H1 (cell line): ENCODE results near the gene SLMAP. TPM values are rescaled to one million over a fixed set of nuclear protein-coding genes. Genes with fewer than 3 reads are reported as not detected.

Source experiments
- CTCF ChIA-PET: fragments of 300-600 bp; sonication (Branson Sonifier 250); formaldehyde crosslinking; loops from one replicate; lab custom pipeline; 2021; ENCODE audit not compliant: partially characterized antibody; lab: Charles Lee
- POLR2A ChIA-PET: fragments of 300-600 bp; sonication (Branson Sonifier 250); formaldehyde crosslinking; loops from one replicate; lab custom pipeline; 2021; ENCODE audit warnings: inconsistent platforms; ENCODE audit not compliant: partially characterized antibody; lab: Charles Lee
- DNase-seq, 2 experiments: peaks; one replicate each; pipeline versions ENCODE4 v3.0.0 to v3.0.0-alpha.2; 2010 to 2022; ENCODE audit warnings: low spot score in 2 of 2, low read depth in 1 of 2, mixed read lengths in 1 of 2
- FAIRE-seq: peaks from 2 replicates; lab custom pipeline; 2011; peaks lifted over from hg19 to GRCh38; lab: Jason Lieb, UNC
- H2AFZ ChIP-seq: 2 replicates; pipeline ENCODE4 v1.8.1; 2012; ENCODE audit warnings: low read length, inconsistent platforms
- H2AK5ac ChIP-seq: 2 replicates; pipeline ENCODE4 v1.6.1; 2013; ENCODE audit warnings: low read depth, low read length
- H2BK120ac ChIP-seq: replicated peaks from 2 replicates; pipeline ENCODE3; 2013; ENCODE audit warnings: low read depth, low read length, inconsistent platforms
- H2BK12ac ChIP-seq: 2 replicates; pipeline ENCODE4 v1.6.1; 2013; ENCODE audit warnings: low read depth, low read length
- H2BK15ac ChIP-seq: 2 replicates; pipeline ENCODE4 v1.6.1; 2013; ENCODE audit warnings: low read length
- H2BK20ac ChIP-seq: 2 replicates; pipeline ENCODE4 v1.6.1; 2013; ENCODE audit warnings: low read length
- H2BK5ac ChIP-seq: 2 replicates; pipeline ENCODE4 v1.6.1; 2013; ENCODE audit warnings: low read depth, low read length
- H3K14ac ChIP-seq: 2 replicates; pipeline ENCODE4 v1.6.1; 2013; ENCODE audit warnings: inconsistent platforms; ENCODE audit not compliant: insufficient read length
- H3K18ac ChIP-seq: 2 replicates; pipeline ENCODE4 v1.6.1; 2013; ENCODE audit warnings: low read length; ENCODE audit errors: extremely low read depth
- H3K23ac ChIP-seq: 2 replicates; pipeline ENCODE4 v1.6.1; 2013; ENCODE audit warnings: inconsistent platforms; ENCODE audit not compliant: insufficient read length
- H3K23me2 ChIP-seq: 2 replicates; pipeline ENCODE4 v1.6.1; 2013; ENCODE audit warnings: low read depth, low read length
- H3K27ac ChIP-seq: 2 replicates; pipeline ENCODE4 v1.6.1; 2011; ENCODE audit warnings: low read depth, low read length, inconsistent platforms
- H3K27me3 ChIP-seq, 4 experiments: replicated peaks in 1 of 4; 1 replicate in 1 of 4; 2 replicates in 3 of 4; pipeline versions ENCODE4 v1.6.1 to v1.8.1; 2011 to 2013; ENCODE audit warnings: low read length in 3 of 4, mild to moderate bottlenecking in 3 of 4, inconsistent platforms in 2 of 4, mixed read lengths in 2 of 4, moderate library complexity in 1 of 4; ENCODE audit not compliant: control insufficient read depth in 3 of 4, insufficient read depth in 3 of 4; ENCODE audit errors: extremely low read depth in 1 of 4
- H3K36me3 ChIP-seq, 4 experiments: 2 replicates each; pipeline versions ENCODE4 v1.6.1 to v1.8.1; 2011 to 2013; ENCODE audit warnings: mild to moderate bottlenecking in 4 of 4, low read length in 3 of 4, moderate library complexity in 2 of 4, control low read depth in 1 of 4, inconsistent platforms in 1 of 4; ENCODE audit not compliant: insufficient read depth in 4 of 4, control insufficient read depth in 2 of 4
- H3K4ac ChIP-seq: replicated peaks from 2 replicates; pipeline ENCODE3; 2013; ENCODE audit warnings: low read length, low read depth, mixed read lengths, inconsistent platforms; ENCODE audit not compliant: insufficient read length
- H3K4me1 ChIP-seq, 4 experiments: replicated peaks in 1 of 4; 1 replicate in 1 of 4; 2 replicates in 3 of 4; pipeline versions ENCODE4 v1.6.1 to v1.8.1; 2011 to 2013; ENCODE audit warnings: low read length in 3 of 4, inconsistent platforms in 2 of 4, mixed read lengths in 1 of 4; ENCODE audit not compliant: insufficient read depth in 4 of 4, control insufficient read depth in 3 of 4
- H3K4me2 ChIP-seq, 2 experiments: 2 replicates each; pipeline versions ENCODE4 v1.6.1 to v1.8.1; 2011 to 2013; ENCODE audit warnings: low read depth in 2 of 2, low read length in 2 of 2, control low read depth in 1 of 2, inconsistent platforms in 1 of 2, mild to moderate bottlenecking in 1 of 2; ENCODE audit not compliant: insufficient read depth in 1 of 2
- H3K4me3 ChIP-seq, 4 experiments: fragments of 200-600, 300-600 bp in 1 of 4; sonication (generic), shearing (Covaris generic), sonication (Bioruptor Twin) in 1 of 4; 2 replicates each; pipeline versions ENCODE4 v1.5.1 to v1.8.1; 2011 to 2016; ENCODE audit warnings: low read length in 4 of 4, low read depth in 3 of 4, control low read depth in 2 of 4, inconsistent platforms in 2 of 4, mild to moderate bottlenecking in 2 of 4, mixed read lengths in 1 of 4, moderate library complexity in 1 of 4; ENCODE audit not compliant: insufficient read depth in 2 of 4; ENCODE audit errors: extremely low read depth in 1 of 4
- H3K56ac ChIP-seq: replicated peaks from 2 replicates; pipeline ENCODE3; 2013; ENCODE audit warnings: low read depth, mild to moderate bottlenecking, mixed read lengths, low read length, inconsistent platforms; ENCODE audit not compliant: insufficient read length
- H3K79me1 ChIP-seq: 2 replicates; pipeline ENCODE4 v1.6.1; 2013; ENCODE audit warnings: low read depth, low read length, control low read depth
- H3K79me2 ChIP-seq, 2 experiments: 2 replicates each; pipeline versions ENCODE4 v1.6.1 to v1.8.1; 2012 to 2013; ENCODE audit warnings: low read length in 2 of 2, mild to moderate bottlenecking in 2 of 2, inconsistent platforms in 1 of 2; ENCODE audit not compliant: insufficient read depth in 2 of 2, control insufficient read depth in 1 of 2
- H3K9ac ChIP-seq, 4 experiments: replicated peaks in 1 of 4; 1 replicate in 1 of 4; 2 replicates in 3 of 4; pipeline versions ENCODE4 v1.6.1 to v1.8.1; 2011 to 2013; ENCODE audit warnings: low read depth in 3 of 4, low read length in 3 of 4, control low read depth in 2 of 4, mild to moderate bottlenecking in 2 of 4, moderate library complexity in 2 of 4, inconsistent platforms in 1 of 4; ENCODE audit errors: extremely low read depth in 1 of 4
- H3K9me3 ChIP-seq, 2 experiments: 2 replicates each; pipeline versions ENCODE4 v1.6.1 to v1.8.1; 2012 to 2013; ENCODE audit warnings: mild to moderate bottlenecking in 2 of 2, moderate library complexity in 2 of 2, control low read depth in 1 of 2, inconsistent platforms in 1 of 2, low read depth in 1 of 2, low read length in 1 of 2, mixed read lengths in 1 of 2; ENCODE audit not compliant: insufficient read depth in 2 of 2
- H4K20me1 ChIP-seq, 2 experiments: replicated peaks in 1 of 2; 2 replicates each; pipeline versions ENCODE3 to v1.8.1; 2011 to 2013; ENCODE audit warnings: inconsistent platforms in 2 of 2, low read length in 2 of 2, mild to moderate bottlenecking in 1 of 2; ENCODE audit not compliant: insufficient read depth in 2 of 2, control insufficient read depth in 1 of 2
- H4K5ac ChIP-seq: 2 replicates; pipeline ENCODE4 v1.6.1; 2013; ENCODE audit warnings: low read length, low read depth, mixed read lengths, inconsistent platforms; ENCODE audit not compliant: insufficient read length
- H4K8ac ChIP-seq: 2 replicates; pipeline ENCODE4 v1.8.0; 2013; ENCODE audit warnings: mild to moderate bottlenecking, moderate library complexity, low read length, inconsistent platforms; ENCODE audit not compliant: insufficient read depth; ENCODE audit errors: extremely low read depth
- H4K91ac ChIP-seq: replicated peaks from 2 replicates; pipeline ENCODE3; 2013; ENCODE audit warnings: low read length, mixed read lengths, inconsistent platforms; ENCODE audit not compliant: insufficient read length
- ASH2L ChIP-seq: fragments of 200-600, 300-600 bp; sonication (generic); IDR thresholded peaks from one replicate; pipeline ENCODE4 v1.7.1; 2017; ENCODE audit warnings: low read length
- CBX8 ChIP-seq: fragments of 300-800, 300-1000 bp; sonication (generic); IDR thresholded peaks from 2 replicates; pipeline ENCODE4 v1.7.1; 2016; ENCODE audit warnings: low read depth, low read length, borderline replicate concordance
- CREB1 ChIP-seq: IDR thresholded peaks from 2 replicates; pipeline ENCODE4 v1.6.1; 2012; ENCODE audit warnings: inconsistent platforms
- E2F6 ChIP-seq: IDR thresholded peaks from 2 replicates; pipeline ENCODE4 v1.6.1; 2012; ENCODE audit warnings: inconsistent platforms
- GABPA ChIP-seq: IDR thresholded peaks from 2 replicates; pipeline ENCODE4 v1.6.1; 2011; ENCODE audit warnings: mild to moderate bottlenecking, low read length, moderate library complexity, borderline replicate concordance; ENCODE audit not compliant: insufficient read depth
- JUN ChIP-seq: IDR thresholded peaks from 2 replicates; pipeline ENCODE4 v1.6.1; 2011; ENCODE audit warnings: low read depth, mild to moderate bottlenecking, improper control_type of control experiment, low read length
- JUND ChIP-seq: IDR thresholded peaks from 2 replicates; pipeline ENCODE4 v1.6.1; 2011; ENCODE audit warnings: mild to moderate bottlenecking, improper control_type of control experiment, low read length
- NANOG ChIP-seq: IDR thresholded peaks from 2 replicates; pipeline ENCODE4 v1.6.1; 2011; ENCODE audit warnings: low read length, low read depth, mild to moderate bottlenecking, inconsistent platforms; ENCODE audit not compliant: insufficient read depth, poor library complexity, severe bottlenecking
- RNF2 ChIP-seq: fragments of 200-900, 300-1000 bp; sonication (generic); IDR thresholded peaks from 2 replicates; pipeline ENCODE4 v1.7.1; 2016; ENCODE audit warnings: borderline replicate concordance, low read depth, mild to moderate bottlenecking, antibody characterized with exemption, low read length; ENCODE audit not compliant: poor library complexity, severe bottlenecking; ENCODE audit errors: missing control alignments
- RXRA ChIP-seq: IDR thresholded peaks from 2 replicates; pipeline ENCODE4 v1.6.1; 2011; ENCODE audit warnings: low read depth, mild to moderate bottlenecking, low read length, moderate library complexity; ENCODE audit not compliant: insufficient read depth
- SIX5 ChIP-seq: IDR thresholded peaks from 2 replicates; pipeline ENCODE4 v1.6.1; 2011; ENCODE audit warnings: mild to moderate bottlenecking, low read depth, low read length
- SUZ12 ChIP-seq: fragments of 200-600 bp; sonication (generic); IDR thresholded peaks from 2 replicates; pipeline ENCODE4 v1.6.1; 2012; ENCODE audit warnings: mild to moderate bottlenecking, inconsistent platforms, low read length, moderate library complexity, mixed read lengths
- TEAD4 ChIP-seq: IDR thresholded peaks from 2 replicates; pipeline ENCODE4 v1.6.1; 2012; ENCODE audit warnings: low read depth, low read length, inconsistent platforms, mixed read lengths
- WGBS, 2 experiments: shearing (Covaris generic) in 1 of 2; methylation state at CpG; one replicate each; pipeline versions ENCODE4 v1.1.6 to v1.1.7; 2013 to 2015; ENCODE audit warnings: low lambda C conversion rate in 2 of 2, mixed read lengths in 2 of 2, inconsistent platforms in 1 of 2, low coverage in 1 of 2, missing lambda C conversion rate in 1 of 2; ENCODE audit not compliant: insufficient replicate concordance in 2 of 2, insufficient coverage in 1 of 2, insufficient read length in 1 of 2; ENCODE audit errors: extremely low coverage in 1 of 2, missing lambda C conversion rate in 1 of 2; 5-methylcytosine and 5-hydroxymethylcytosine counted together
- polyA plus RNA-seq, 7 experiments: library from polyadenylated mRNA; depleted of rRNA in 3 of 7; stranded (reverse) in 5 of 7; unstranded in 2 of 7; fragments of >200 nt in 5 of 7; fragments of 200-250 nt in 2 of 7; gene quantifications; 1 replicate in 5 of 7; 2 replicates in 1 of 7; 4 replicates in 1 of 7; pipeline versions ENCODE4 v1.2.1 to v1.2.3, GENCODE V29; 2011 to 2013; ENCODE audit warnings: missing spikeins in 2 of 7, mixed read lengths in 2 of 7
- total RNA-seq: library from RNA; stranded (reverse); fragmentation: NEBNext Ultra II Directional; extraction: Animal tissue kit (Norgen Biotek cat#: 25700); gene quantifications from 2 replicates; pipeline ENCODE4 v1.2.1, GENCODE V29; 2021

Gene SLMAP
- total and polyA plus RNA-seq, 2 of the 8 experiments (the other 6 are each of a cell fraction or from before 2014, with no cell fraction given) = 13.6 to 70.4 TPM

GRCh38 chr3:57863380-57863779 is 107.3 kb downstream of the SLMAP start:
- CTCF ChIA-PET = interaction anchor here (0.7 to 1.1 kb wide), 3 partner anchors 93 to 1330 kb away, joined by 3 to 4 read pairs (median 3); no protein-coding TSS in a partner anchor
- FAIRE-seq (no peak), DNase-seq (no peak)
- Histone ChIP-seq H3K9me3 (no peaks in the 10 kb centered on the region), H4K91ac (no peak overlapping the region), H3K14ac (no peak overlapping the region), H3K4ac (no peak overlapping the region), H3K23ac (no peak overlapping the region), H2BK120ac (no peak overlapping the region), H4K5ac (no peak overlapping the region), H2BK12ac (no peak overlapping the region), H3K27me3 (no peaks in the 10 kb centered on the region), H2AFZ (no peak overlapping the region), H2BK15ac (no peak overlapping the region), H3K27ac (no peak overlapping the region), H3K79me2 (no peaks in the 10 kb centered on the region), H3K79me1 (no peaks in the 10 kb centered on the region), H3K36me3 (peaks cover 0 to 13% (median 2%) of the 10 kb centered on the region in 4 experiments; a peak in 5 of 8 replicates), H3K4me3 (no peak overlapping the region), H4K20me1 (no peaks in the 10 kb centered on the region), H2AK5ac (no peak overlapping the region), H4K8ac (no peak overlapping the region), H3K56ac (no peak overlapping the region), H3K18ac (no peak overlapping the region), H3K23me2 (no peaks in the 10 kb centered on the region), H2BK5ac (no peak overlapping the region), H2BK20ac (no peak overlapping the region), H3K4me1 (no peaks in the 10 kb centered on the region), H3K9ac (no peak overlapping the region), H3K4me2 (no peak overlapping the region)
- POLR2A ChIA-PET = no interaction called here
- TF ChIP-seq RXRA = no peak
- no peak for TF ChIP-seq TEAD4
- TF ChIP-seq E2F6 = no peak
- no peak for TF ChIP-seq RNF2
- TF ChIP-seq ASH2L = no peak
- TF ChIP-seq JUND = no peak
- no peak for TF ChIP-seq SUZ12
- TF ChIP-seq SIX5 = no peak
- TF ChIP-seq CBX8 = no peak
- TF ChIP-seq NANOG = no peak
- no peak for TF ChIP-seq GABPA
- no peak for TF ChIP-seq JUN
- no peak for TF ChIP-seq CREB1
- WGBS, 2 experiments = 98% methylated on average over 2 of the region's 2 CpGs; no CpG with 5 or more reads in 1 of the 2 experiments
